Natural killer cell treated with Interleukin-12 subunit alpha and Interleukin-12 subunit beta and Interleukin-15 and Interleukin-18, amount 100 ng/mL, for 72 hours (primary cell): Measurements from ENCODE around the gene SERPINE2. TPM values are rescaled to one million over a fixed set of nuclear protein-coding genes. Genes with fewer than 3 reads are reported as not detected.

ENCODE experiments used
- ATAC-seq, 2 donors: fragments of 150-1000 bp; cut with Tn5 transposase in 1 of 2; sonication (Bioruptor Pico), chemical (Tn5 transposase) in 1 of 2; 2 replicates each; pipeline ENCODE4 v1.10.0; 2021
- DNase-seq: peaks from one replicate; pipeline ENCODE4 v3.0.0; 2022; ENCODE audit warnings: low spot score
- H3K27ac Mint-ChIP-seq, 2 donors: 1 replicate in 1 of 2; 2 replicates in 1 of 2; pipeline ENCODE4 v1.8.0; 2022; ENCODE audit warnings: mixed read lengths in 2 of 2, mild to moderate bottlenecking in 1 of 2, moderate library complexity in 1 of 2
- H3K27me3 Mint-ChIP-seq, 2 donors: 1 replicate in 1 of 2; 2 replicates in 1 of 2; pipeline ENCODE4 v1.8.0; 2022; ENCODE audit warnings: mixed read lengths in 2 of 2
- H3K36me3 Mint-ChIP-seq: one replicate; pipeline ENCODE4 v1.8.0; 2022; ENCODE audit warnings: mixed read lengths
- H3K4me1 Mint-ChIP-seq, 2 donors: 1 replicate in 1 of 2; 2 replicates in 1 of 2; pipeline ENCODE4 v1.8.0; 2022; ENCODE audit warnings: low read depth in 2 of 2, mixed read lengths in 2 of 2, mild to moderate bottlenecking in 1 of 2
- H3K4me3 Mint-ChIP-seq: one replicate; pipeline ENCODE4 v1.8.0; 2022; ENCODE audit warnings: mixed read lengths
- H3K9me3 Mint-ChIP-seq: 2 replicates; pipeline ENCODE4 v1.8.0; 2022; ENCODE audit warnings: mixed read lengths
- total RNA-seq, 2 donors: library from RNA; stranded (reverse); gene quantifications; one replicate each; pipeline ENCODE4 v1.2.3, GENCODE V29; 2022

SERPINE2 gene
- total RNA-seq, 2 donors from 2014 or later = 1.2 to 2.6 TPM

DNA sequence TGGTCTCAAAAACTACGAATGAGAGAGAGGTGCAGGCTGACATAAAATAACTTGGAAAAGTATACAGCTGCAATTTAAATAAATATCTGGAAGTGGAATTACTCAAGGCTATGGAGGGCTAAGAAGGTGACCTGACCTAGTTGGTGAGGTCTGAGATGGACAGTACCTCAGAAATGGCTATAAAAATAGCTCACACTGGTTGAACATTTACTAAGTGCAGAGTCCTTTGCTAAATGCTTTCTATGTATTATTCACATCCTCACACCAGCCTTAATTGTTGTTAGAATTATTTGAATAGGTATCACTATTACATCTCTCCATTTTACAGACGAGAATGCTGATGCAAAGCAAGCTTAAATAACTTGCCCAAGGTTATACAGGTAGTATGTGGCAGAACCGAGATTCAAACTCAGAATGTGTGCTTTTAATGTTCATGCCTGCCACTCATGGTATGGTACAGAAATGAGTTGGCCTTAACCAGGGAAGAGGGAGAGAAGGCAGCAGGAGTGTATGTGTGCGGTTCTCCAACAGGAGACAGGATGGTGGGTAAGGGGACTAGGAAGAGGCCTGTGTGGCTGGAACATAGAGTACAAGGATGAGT lies 44.4 kb downstream of the SERPINE2 start:
- no peak for ATAC-seq
- H3K27me3 Mint-ChIP-seq = no peaks in the 10 kb centered on the region
- no peaks in the 10 kb centered on the region for H3K4me1 Mint-ChIP-seq
- no peaks in the 10 kb centered on the region for H3K36me3 Mint-ChIP-seq
- no peak overlapping the region for H3K4me3 Mint-ChIP-seq
- DNase-seq = no peak
- no peaks in the 10 kb centered on the region for H3K9me3 Mint-ChIP-seq
- no peak overlapping the region for H3K27ac Mint-ChIP-seq

DNA sequence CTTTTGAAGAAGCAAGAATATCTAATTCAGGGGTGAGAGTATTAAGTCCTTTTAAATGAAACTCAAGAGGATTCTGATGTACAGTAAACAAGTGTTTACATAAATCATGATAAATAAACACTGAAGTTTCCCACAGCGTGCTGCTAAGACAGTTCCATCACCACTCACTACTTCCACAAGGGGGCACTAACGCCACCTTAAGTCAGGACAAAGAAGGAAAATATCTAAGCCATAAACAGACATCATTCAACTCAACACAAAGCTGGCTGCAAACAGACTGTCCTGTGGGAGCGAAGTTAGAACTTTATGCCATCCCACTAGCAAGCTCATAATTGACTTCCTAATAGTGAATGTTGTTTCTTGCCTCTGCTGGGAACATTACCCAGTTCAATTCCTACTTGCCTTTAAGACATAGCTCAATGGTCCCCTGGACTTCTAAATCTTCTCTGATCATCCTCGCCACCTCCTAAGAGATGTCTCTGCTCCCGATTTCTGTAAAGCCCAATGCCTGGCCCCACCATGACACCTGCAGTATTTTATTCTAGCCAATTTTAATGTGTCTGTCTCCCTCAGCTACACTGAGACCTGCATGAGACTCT lies 45.4 kb downstream of the SERPINE2 start:
- Mint-ChIP-seq H3K27ac (no peak overlapping the region), H3K27me3 (no peaks in the 10 kb centered on the region), H3K4me3 (no peak overlapping the region), H3K4me1 (no peaks in the 10 kb centered on the region), H3K9me3 (no peaks in the 10 kb centered on the region), H3K36me3 (no peaks in the 10 kb centered on the region)
- DNase-seq = peak; percentile 66
- peak in 1 of 2 donors; percentile 59 for ATAC-seq

DNA sequence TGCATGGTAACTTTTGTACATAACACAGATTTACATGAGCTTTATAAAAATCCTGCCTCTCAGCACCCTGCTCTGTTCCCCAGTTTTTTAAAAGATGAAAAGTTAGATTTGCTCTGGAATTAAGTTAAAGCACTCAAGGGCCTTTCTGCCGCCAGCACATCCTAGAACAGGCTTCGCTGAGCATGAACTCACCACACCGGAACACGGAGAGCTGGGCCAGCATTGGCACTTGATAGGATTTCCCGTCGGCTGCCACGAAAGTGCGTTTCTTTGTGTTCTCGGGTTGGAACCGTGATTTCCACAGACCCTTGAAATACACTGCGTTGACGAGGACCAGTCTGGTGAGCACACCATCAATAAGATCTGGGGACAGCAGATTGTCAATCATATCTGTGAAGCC lies 47.5 kb downstream of the SERPINE2 start:
- ATAC-seq = no peak
- Mint-ChIP-seq H3K4me1 (no peaks in the 10 kb centered on the region), H3K9me3 (no peaks in the 10 kb centered on the region), H3K27me3 (peaks cover 0 to 8% of the 10 kb centered on the region in 2 donors), H3K27ac (no peak overlapping the region), H3K36me3 (no peaks in the 10 kb centered on the region), H3K4me3 (no peak overlapping the region)
- no peak for DNase-seq

DNA sequence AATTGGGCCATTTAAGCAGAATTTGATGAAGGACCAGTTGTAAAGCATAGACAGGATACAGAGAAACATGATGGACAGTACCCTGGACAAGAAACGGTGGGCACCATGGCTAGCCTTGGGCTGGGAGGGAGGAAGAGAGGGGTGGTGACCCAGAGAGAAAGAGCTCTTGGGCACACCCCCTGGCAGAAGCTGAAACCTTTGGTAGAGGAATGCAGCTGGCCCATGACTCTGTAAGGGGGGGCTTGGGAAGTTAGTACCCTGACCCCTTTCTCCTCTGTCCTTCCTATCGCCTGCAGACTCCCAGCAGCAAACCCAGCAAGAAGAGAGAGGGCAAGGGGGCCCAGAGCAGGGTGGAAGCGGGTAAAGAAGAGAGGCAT lies 49.2 kb downstream of the SERPINE2 start:
- H3K27me3 Mint-ChIP-seq = peaks cover 2 to 19% of the 10 kb centered on the region in 2 donors
- DNase-seq (no peak), ATAC-seq (no peak)
- no peak overlapping the region for H3K4me3 Mint-ChIP-seq
- H3K27ac Mint-ChIP-seq = no peak overlapping the region
- no peaks in the 10 kb centered on the region for H3K9me3 Mint-ChIP-seq
- no peaks in the 10 kb centered on the region for H3K36me3 Mint-ChIP-seq
- no peaks in the 10 kb centered on the region for H3K4me1 Mint-ChIP-seq

DNA sequence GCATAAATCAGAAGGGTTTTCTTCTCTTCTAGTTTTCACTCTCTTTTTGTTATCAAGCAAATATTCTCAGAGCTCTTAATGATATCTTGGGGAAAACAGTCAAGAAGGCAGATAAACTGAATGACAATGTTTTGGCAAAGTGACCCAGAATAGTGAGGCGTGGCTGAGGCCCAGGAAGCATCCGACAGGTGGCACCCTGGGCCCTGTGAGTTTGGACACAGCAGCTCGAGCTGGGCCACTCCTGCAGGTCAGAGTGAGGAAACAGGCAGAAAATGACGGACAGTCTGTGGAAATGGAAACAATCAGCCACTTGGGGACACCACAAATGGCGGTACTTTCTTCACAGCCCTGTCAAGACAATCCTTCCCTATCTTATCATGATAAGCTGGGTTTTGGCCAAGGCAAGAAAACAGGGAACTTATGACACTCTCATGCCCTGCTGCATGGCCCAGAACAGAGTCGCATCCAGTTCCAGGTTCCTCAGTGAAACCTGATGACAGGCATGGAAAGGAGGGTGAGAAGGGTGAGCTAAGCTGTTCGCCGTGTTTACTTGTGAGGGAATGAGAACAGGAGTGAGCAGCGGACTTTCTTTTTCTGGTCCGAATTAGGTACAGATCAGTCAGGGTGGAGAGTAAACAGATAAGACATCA lies 49.8 kb downstream of the SERPINE2 start:
- H3K36me3 Mint-ChIP-seq = no peaks in the 10 kb centered on the region
- no peak overlapping the region for H3K4me3 Mint-ChIP-seq
- no peak overlapping the region for H3K27ac Mint-ChIP-seq
- DNase-seq (no peak), ATAC-seq (no peak)
- no peaks in the 10 kb centered on the region for H3K4me1 Mint-ChIP-seq
- peaks cover 2 to 19% of the 10 kb centered on the region in 2 donors for H3K27me3 Mint-ChIP-seq
- H3K9me3 Mint-ChIP-seq = no peaks in the 10 kb centered on the region

DNA sequence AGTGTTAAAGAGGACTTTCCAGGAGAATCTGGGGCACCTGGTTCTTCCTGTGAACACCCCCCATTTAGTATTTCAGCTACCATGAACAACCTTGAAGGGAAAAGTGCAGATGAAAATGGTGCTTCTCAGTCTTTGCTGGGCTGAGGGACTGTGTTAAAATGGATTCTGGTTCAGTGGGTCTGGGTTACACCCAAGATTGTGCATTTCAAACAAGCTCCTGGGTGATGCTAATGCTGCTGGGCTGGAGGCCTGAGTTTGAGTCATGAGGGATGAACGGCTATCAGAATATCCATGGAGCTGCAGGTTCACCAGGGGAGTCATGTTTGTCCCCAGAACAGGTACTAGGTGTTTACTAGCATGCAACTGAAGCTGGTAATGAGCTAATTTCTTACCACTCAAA lies 57.8 kb downstream of the SERPINE2 start:
- H3K27me3 Mint-ChIP-seq = peaks cover 2 to 7% of the 10 kb centered on the region in 2 donors
- H3K36me3 Mint-ChIP-seq = no peaks in the 10 kb centered on the region
- no peak overlapping the region for H3K27ac Mint-ChIP-seq
- H3K4me1 Mint-ChIP-seq = no peaks in the 10 kb centered on the region
- DNase-seq = no peak
- ATAC-seq = no peak
- H3K4me3 Mint-ChIP-seq = no peak overlapping the region
- H3K9me3 Mint-ChIP-seq = no peaks in the 10 kb centered on the region

DNA sequence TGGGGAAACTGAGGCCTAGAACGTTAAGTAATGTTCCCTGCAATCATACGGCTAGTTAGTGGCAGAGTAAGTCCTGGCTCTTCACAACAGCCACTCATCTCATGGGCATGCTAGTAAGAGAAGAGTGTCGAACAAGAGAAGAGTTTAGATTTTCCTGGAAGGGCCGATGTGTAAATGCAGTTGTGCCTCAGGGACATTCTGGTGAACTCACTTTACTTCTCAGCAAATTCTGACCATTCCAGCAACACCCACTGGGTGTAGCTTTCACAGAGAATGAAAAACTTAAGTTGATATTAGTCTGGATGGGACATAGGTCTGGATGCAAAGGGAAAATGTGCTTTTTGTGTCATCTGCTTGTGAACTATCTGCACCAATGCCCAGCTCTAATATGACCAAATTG lies 58.3 kb downstream of the SERPINE2 start:
- Mint-ChIP-seq H3K36me3 (no peaks in the 10 kb centered on the region), H3K4me3 (no peak overlapping the region), H3K27ac (no peak overlapping the region), H3K9me3 (no peaks in the 10 kb centered on the region), H3K27me3 (peaks cover under 1 to 3% of the 10 kb centered on the region in 2 donors), H3K4me1 (no peaks in the 10 kb centered on the region)
- no peak for ATAC-seq
- DNase-seq = no peak

DNA sequence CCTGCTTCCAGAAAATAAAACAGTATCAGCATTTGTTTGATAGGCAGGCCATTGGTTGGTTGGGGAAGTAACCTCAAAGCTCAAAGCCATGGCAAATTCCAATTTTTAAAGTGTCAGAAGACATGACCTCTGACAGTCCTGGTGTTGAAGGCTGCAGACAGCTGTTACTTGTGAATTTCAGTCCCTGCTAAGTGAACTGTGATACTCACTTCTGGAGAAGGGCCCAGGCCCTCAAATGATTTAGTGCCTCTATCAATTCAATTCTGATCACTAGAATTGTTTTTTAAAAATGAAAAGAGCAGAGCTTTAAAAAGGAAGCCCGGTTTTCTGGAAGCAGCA lies 58.7 kb downstream of the SERPINE2 start:
- no peaks in the 10 kb centered on the region for H3K27me3 Mint-ChIP-seq
- no peaks in the 10 kb centered on the region for H3K36me3 Mint-ChIP-seq
- no peaks in the 10 kb centered on the region for H3K9me3 Mint-ChIP-seq
- no peaks in the 10 kb centered on the region for H3K4me1 Mint-ChIP-seq
- ATAC-seq (no peak), DNase-seq (no peak)
- H3K27ac Mint-ChIP-seq = no peak overlapping the region
- H3K4me3 Mint-ChIP-seq = no peak overlapping the region

DNA sequence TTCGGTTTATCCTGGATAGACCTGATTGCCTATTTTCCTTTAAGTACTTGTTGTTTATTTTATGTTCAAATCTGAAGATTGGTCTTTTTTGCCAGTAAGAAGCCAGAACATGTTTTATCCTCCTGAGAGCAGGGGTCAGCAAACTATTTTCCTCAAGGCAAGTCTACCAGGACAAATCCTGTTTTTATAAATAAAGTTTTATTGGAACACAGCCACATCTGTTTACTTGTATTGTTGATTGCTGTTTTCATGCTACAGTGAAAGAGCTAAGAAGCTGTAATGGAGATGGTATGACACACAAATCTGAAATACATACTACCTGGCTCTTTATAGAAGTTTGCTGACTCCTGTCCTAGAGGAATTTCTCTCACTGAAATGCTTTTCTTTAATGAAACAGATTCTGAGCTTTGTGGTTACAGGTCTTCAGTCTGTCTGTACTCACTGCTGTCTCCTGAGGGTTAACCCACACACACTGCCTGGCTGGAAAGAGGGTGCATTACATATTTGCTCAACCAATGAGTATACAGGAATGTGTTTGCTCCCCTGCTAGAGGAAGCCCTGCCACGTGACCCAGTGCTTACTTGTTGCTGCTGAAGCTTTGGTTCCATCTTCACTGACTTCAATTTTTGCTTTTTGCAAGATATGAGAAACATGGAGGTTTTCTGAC lies 59.2 kb downstream of the SERPINE2 start:
- ATAC-seq = no peak
- no peak overlapping the region for H3K4me3 Mint-ChIP-seq
- no peaks in the 10 kb centered on the region for H3K9me3 Mint-ChIP-seq
- DNase-seq = no peak
- no peaks in the 10 kb centered on the region for H3K4me1 Mint-ChIP-seq
- H3K36me3 Mint-ChIP-seq = no peaks in the 10 kb centered on the region
- H3K27me3 Mint-ChIP-seq = no peaks in the 10 kb centered on the region
- H3K27ac Mint-ChIP-seq = no peak overlapping the region

DNA sequence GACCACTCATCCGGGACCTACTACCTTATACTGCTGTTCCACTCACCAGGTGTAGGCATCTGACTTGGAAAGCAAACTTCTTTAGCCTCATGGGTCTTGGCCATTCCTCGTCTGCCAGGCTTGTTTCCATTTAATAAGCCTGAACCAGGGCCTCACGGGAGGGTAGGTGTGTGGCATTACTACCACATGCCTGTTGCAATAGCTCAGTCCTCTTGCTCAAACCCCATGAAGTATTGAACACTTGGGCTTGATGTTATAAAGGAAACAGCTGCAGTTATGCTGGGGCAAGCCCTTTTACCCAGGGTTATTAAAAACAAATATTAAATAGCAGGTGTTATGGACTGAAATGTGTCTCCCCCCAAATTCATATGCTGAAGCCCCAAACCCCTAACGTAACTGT lies 60.6 kb downstream of the SERPINE2 start:
- DNase-seq = no peak
- H3K36me3 Mint-ChIP-seq = no peaks in the 10 kb centered on the region
- ATAC-seq = no peak
- no peaks in the 10 kb centered on the region for H3K4me1 Mint-ChIP-seq
- H3K4me3 Mint-ChIP-seq = no peak overlapping the region
- H3K27ac Mint-ChIP-seq = no peak overlapping the region
- H3K27me3 Mint-ChIP-seq = no peaks in the 10 kb centered on the region
- H3K9me3 Mint-ChIP-seq = no peaks in the 10 kb centered on the region

DNA sequence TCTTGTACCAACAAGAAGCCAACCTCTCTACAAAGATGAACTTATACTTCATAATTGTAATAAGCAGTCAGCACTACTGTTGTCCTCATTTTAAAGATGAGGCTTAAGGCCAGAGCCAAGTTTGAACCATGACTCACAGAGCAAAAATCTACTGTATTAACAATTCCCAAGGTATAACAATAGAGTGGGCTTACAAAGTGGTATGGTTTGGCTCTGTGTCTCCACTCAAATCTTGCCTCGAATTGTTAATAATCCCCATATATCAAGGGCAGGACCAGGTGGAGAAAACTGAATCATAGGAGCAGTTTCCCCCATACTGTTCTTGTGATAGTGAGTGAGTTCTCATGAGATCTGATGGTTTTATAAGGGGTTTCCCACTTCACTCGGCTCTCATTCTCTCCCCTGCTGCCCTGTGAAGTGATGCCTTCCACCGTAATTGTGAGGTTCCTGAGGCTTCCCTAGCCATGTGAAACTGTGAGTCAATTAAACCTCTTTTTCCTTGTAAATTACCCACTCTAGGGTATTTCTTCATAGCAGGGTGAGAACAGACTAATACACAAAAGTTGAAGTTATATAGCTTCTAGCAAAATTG lies 62.4 kb downstream of the SERPINE2 start:
- Mint-ChIP-seq H3K4me1 (no peaks in the 10 kb centered on the region), H3K36me3 (no peaks in the 10 kb centered on the region), H3K27ac (no peak overlapping the region), H3K9me3 (no peaks in the 10 kb centered on the region), H3K4me3 (no peak overlapping the region), H3K27me3 (no peaks in the 10 kb centered on the region)
- ATAC-seq (no peak), DNase-seq (no peak)

DNA sequence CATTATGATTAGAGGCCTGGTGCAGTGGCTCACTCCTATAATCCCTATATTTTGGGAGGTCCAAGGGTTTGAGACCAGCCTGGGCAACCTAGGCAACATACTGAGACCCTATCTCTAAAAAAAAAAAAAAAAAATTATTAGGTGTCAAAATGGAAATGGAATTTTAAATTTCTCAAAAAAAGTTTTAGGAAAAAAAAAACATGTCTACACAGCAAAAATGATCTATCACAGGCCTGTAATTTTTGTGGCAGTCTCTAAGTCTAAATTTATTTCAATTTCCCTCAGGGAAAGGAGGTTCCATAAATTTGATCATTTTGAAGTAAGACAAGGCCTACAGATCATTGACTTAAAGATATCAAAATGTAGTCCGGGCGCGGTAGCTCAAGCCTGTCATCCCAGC lies 65.5 kb downstream of the SERPINE2 start:
- no peak for DNase-seq
- no peaks in the 10 kb centered on the region for H3K9me3 Mint-ChIP-seq

DNA sequence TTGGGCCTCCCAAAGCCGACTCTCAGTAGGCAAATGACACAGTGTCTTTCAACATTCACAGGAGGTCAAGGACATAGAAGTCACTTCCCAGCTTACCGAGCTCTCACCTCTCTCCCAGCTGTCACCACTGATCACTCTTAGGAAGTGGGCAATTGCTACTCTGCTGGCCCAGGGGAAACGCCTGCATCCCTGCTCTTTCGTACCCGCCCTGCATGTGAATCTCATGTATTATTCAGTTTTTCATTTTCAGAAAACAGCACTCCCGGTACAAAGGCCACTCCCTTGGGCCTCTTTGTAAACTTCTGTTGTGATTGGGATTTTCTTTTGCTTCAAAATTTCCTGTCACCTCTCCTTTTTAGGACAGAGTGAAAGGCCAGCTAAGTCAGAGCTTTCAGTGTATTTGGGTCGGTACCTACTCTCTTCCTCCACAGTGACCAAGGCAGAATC lies 66.4 kb downstream of the SERPINE2 start:
- no peaks in the 10 kb centered on the region for H3K27me3 Mint-ChIP-seq
- no peak for DNase-seq
- H3K4me1 Mint-ChIP-seq = peaks cover 0 to 4% of the 10 kb centered on the region in 2 donors
- H3K36me3 Mint-ChIP-seq = no peaks in the 10 kb centered on the region
- H3K4me3 Mint-ChIP-seq = no peak overlapping the region
- H3K27ac Mint-ChIP-seq = no peak overlapping the region
- no peaks in the 10 kb centered on the region for H3K9me3 Mint-ChIP-seq
- ATAC-seq = no peak

More for the DNA sequence above, 65.5 kb downstream of the SERPINE2 start:
- Mint-ChIP-seq H3K27me3 (no peaks in the 10 kb centered on the region), H3K4me1 (peaks cover 0 to 4% of the 10 kb centered on the region in 2 donors), H3K27ac (no peak overlapping the region), H3K36me3 (no peaks in the 10 kb centered on the region), H3K4me3 (no peak overlapping the region)
- ATAC-seq = no peak

DNA sequence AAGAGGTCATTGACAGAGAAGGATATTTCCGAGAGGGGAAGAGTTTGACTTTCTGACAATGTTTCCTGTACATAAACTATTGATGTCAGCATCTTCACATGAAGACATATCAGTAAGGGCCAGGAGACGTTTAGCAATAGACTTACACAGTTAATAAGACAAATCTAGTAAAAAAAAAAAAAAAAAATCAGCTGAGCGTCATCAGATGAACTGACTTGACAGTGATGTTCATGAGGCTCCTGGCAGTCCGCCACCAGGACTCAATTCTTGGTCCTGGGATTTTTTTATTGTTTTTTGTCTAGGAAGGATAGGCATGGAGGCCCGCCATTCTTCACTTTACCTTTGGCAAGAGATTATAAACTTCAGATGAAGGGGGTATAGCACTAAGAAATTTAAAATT lies 67.4 kb downstream of the SERPINE2 start:
- Mint-ChIP-seq H3K27ac (no peak overlapping the region), H3K27me3 (no peaks in the 10 kb centered on the region), H3K36me3 (no peaks in the 10 kb centered on the region), H3K9me3 (no peaks in the 10 kb centered on the region), H3K4me3 (no peak overlapping the region), H3K4me1 (peaks cover 0 to 4% of the 10 kb centered on the region in 2 donors)
- DNase-seq = no peak
- no peak for ATAC-seq
